CD4-positive, alpha-beta T cell treated with Interleukin-10 for 1 hour (primary cell): Measurements from ENCODE around the gene PPDPF.
A peak's percentile ranks its signal among the peaks of the same experiment; 100 is the strongest.

Source experiments
- DNase-seq: peaks from one replicate; pipeline ENCODE4 v3.0.0-alpha.2; 2020

PPDPF gene

DNA sequence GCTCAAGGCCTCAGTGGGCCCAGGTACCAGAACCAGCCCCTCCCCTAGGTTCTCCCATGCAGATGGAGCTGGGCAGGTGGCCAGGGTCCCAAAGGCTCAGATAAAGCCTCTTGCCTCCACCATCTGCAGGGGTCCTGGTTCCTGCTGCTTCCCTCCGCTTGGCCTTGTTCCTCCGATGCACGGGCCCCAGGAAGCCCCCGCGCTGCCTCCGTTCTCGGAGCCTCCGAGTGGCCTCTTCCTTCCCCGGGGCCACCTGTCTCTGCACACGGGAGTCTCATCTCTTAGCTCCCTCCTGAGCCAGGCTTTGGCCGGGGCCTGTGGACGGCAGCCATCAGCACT, 18.5 kb downstream of the PPDPF start:
- DNase-seq = no peak

- DNase-seq = no peak
Observed at GRCh38 chr20:63539441-63540370, 19.1 kb downstream of the PPDPF start.

- no peak for DNase-seq
Observed at GRCh38 chr20:63540417-63541186, 20.0 kb downstream of the PPDPF start.

- no peak for DNase-seq
Observed at GRCh38 chr20:63541371-63541770, 20.8 kb downstream of the PPDPF start.

- DNase-seq = no peak
Observed at GRCh38 chr20:63542031-63542559, 21.5 kb downstream of the PPDPF start.

- DNase-seq = no peak
Observed at GRCh38 chr20:63542696-63543095, 22.1 kb downstream of the PPDPF start.

DNA sequence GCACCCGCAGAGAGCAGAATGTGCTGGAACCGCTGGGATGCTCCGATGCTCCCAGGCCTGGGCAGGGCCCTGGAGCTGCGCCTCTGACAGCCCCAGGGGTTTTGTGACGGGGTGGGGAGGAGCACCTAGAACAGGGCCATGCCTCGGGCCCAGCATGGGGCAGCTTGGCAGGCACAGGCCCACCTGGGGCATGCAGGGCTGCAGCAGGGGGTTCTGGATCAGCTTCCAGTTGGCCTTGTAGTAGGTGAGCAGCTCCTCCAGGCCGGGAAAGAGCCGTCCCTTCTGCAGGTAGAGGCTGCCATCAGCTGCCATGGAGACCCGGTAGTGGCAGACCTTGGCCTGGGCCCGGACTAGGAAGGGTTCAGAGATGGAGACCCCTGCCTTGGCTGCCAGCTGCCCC, 22.6 kb downstream of the PPDPF start:
- no peak for DNase-seq

DNA sequence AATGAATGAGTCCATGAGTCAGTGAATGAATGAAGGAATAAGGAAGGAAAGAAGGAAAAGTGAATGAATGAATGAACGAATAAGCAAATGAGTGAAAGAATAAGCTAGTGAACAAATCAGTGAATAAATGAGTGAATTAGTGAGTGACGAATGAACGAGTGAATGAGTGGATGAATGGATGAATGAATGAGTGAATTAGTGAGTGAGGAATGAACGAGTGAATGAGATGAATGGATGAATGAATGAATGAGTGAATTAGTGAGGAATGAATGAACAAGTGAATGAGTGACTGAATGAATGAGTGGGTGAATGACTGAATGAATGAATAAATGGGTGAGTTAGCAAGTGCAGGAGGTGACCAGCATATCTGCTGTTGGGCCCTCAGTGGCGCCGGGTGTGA, 23.2 kb downstream of the PPDPF start:
- DNase-seq = no peak

- DNase-seq = no peak
Observed at GRCh38 chr20:63544241-63544957, 23.8 kb downstream of the PPDPF start.

- no peak for DNase-seq
Observed at GRCh38 chr20:63544958-63545516, 24.5 kb downstream of the PPDPF start.

- DNase-seq = no peak
Observed at GRCh38 chr20:63545814-63546213, 25.2 kb downstream of the PPDPF start.

DNA sequence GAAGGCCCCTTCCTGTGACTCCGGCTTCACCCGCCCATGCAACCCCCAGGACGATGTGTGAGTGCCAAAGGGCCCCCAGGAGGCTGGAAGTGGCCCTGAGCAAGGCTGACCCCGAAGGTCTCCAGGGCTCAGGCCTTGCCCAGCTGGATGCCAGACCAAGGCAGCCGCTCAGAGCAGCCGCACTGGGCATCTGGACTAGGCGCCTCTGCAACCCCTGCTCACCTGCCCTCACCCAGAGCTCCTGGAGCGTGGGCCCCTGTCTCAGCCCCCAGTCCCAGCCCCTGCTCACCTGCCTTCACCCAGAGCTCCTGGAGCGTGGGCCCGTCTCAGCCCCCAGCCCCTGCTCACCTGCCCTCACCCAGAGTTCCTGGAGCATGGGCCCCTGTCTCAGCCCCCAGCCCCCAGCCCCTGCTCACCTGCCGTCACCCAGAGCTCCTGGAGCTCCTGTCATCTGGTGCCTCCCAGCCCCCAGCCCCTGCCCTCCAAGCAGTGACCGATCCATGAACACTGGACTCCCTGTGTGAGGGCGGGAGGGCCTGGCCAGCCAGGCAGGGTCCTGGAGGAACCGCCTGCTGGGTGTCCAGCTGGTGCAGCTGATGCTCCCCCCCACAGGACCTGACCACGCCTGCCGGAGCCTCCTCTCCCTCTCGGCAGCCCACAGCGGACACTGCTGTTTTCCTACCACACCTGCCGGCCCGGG, 25.8 kb downstream of the PPDPF start:
- no peak for DNase-seq

DNA sequence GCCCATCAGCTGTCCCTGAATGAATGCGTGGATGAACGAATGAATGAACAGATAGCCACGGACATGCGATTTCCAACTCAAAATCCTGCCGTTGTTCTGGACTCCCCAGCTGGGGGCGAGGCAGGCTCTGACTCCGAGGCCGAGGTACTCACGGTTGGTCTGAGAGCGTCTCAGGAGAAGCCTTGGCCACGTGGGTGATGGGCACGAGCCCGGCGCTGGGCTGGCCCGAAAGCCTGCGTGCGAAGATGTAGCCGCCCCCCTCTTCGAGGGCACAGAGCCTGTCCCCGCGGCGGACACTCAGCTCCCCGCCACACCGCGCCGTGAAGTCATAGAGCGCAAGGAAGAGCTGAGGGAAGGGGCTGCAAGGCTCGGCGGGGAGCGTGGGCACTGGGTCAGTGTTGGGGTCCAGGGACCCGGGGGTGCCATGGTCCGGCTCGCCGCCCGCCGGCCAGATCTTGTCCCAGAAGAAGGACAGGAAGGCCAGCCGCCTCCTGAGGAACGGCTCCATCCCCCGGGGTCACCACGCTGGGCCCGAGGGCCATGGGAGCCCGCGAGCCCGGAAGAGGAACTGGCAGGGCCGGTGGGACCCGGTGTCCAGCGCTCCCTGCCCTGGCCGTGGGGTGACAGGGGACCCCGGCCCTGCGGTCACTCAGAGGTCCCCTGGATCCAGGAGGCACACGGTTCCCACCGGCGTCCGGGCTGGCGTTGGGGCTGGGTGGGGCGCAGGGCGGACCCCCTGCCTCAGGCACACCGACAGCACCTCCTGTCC, 26.6 kb downstream of the PPDPF start:
- no peak for DNase-seq

GRCh38 chr20:63547725-63548480, 27.3 kb downstream of the PPDPF start, which contains the start of gene SRMS:
Gene SRMS, minus strand, starts transcription at chr20:63547749. Its CDS starts 286 bp downstream, at chr20:63547463.
- no peak for DNase-seq

DNA sequence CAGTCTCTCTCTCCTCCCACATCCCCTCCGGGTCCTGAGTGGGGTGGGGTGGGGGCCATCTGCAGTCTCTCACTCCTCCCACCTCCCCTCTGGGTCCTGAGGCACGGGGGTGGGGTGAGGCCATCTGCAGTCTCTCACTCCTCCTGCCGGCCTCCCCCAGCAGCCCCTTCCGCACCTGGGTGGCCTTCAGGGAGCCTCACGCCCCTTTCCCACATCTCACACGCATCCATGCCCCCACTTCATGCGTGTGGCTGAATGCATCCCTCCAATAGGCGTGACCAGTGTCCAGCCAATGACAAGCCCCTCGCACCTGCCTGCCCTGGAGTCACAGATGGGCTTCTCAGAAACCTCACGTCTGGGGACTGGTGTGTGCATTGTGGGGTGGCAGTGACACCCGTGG, 28.0 kb downstream of the PPDPF start:
- no peak for DNase-seq

DNA sequence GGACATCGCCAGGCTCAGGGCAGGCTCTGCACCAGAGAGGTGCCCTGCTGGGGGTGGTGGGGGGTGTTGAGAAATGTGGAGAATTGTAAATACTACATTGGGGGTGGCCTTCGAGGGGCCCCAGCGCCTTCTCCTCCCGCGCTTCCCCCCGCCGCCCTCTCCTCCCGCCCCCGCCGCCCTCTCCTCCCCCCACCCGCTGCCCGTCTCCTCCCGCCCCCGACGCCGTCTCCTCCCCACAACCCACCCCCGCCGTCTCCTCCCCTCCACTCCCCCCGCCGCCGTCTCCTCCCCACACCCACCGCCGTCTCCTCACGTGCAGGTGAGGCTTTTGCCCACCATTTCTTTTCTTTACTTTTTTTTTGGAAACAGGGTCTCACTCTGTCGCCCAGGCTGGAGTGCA, 28.5 kb downstream of the PPDPF start:
- DNase-seq = no peak

- DNase-seq = no peak
Observed at GRCh38 chr20:63549679-63550282, 29.2 kb downstream of the PPDPF start.

- DNase-seq = no peak
Observed at GRCh38 chr20:63551068-63551467, 30.5 kb downstream of the PPDPF start.

GRCh38 chr20:63552481-63553249, 32.1 kb downstream of the PPDPF start:
- peak; percentile 73 for DNase-seq
